Activated CD4-positive, alpha-beta T cell treated with anti-CD3 and anti-CD28 coated beads, Interleukin-2, Interleukin-6, amounts not matched to agents 100 ng/mL and 50 ng/mL, durations not matched to agents 16 hours and 8 hours (primary cell): ENCODE results near the gene TPM4.
"Not testable (repeated sequence)": the region's sequence is repeated elsewhere in the genome, so short reads cannot be mapped to it uniquely, and the experiment has no call there.

Experiments used
- DNase-seq: peaks from one replicate; pipeline ENCODE4 v3.0.0-alpha.2; 2020

TPM4 gene

GRCh38 chr19:16099314-16099965 lies 23.1 kb downstream of the TPM4 start:
- DNase-seq: not testable (repeated sequence)

DNA sequence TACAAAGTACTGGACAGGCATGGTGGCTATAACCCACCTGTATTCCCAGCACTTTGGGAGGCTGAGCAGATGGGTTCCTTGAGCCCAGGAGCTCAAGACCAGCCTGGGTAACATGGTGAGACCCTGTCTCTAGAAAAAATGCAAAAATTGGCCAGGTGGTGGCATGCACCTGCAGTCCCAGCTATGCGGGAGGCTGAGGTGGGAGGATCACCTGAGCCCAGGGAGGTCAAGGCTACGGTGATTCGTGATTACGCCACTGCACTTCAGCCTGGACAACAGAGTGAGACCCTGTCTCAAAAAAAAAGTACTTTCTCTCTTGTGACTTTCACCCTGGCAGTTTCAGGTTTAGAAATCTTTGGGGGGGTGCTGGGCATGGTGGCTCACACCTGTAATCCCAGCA lies 24.2 kb downstream of the TPM4 start:
- DNase-seq: no peak

DNA sequence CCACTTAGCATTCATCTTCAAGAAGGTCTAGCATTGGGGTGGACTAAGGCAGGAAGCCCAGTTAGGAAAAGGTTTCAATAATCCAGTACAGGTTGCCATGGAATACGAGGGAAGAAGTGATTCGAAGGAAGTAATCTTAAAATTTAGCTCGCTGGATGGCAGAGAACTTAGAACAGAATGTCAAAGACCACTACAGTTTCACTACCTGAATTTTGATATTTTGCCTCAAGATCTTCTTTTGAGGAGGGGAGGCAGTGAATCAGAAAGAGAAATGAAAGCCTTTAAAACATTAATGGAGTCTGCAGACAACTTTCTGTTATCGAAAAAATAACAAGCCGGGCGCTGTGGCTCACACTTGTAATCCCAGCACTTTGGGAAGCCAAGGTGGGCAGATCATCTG lies 28.4 kb downstream of the TPM4 start:
- no peak for DNase-seq

DNA sequence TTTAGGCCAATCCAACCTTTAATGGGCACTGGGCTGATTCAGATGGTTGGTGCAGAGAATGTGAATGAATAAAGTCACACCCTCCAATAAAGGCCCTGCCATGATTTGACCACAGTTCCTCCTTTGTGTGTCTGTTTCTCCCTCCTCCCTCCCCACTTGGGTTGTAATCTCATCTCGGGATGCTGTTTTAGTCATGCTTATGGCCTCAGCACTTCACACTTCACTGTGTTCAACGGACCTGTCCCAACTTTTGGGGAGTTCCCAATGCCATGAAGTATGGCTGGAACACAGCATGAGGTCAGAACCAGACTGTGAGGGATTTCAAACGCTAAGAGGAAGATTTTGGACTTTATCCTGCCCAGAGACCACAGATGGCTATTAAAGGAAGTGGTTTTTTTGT lies 29.8 kb downstream of the TPM4 start:
- DNase-seq: peak; percentile 57

- peak; percentile 100 for DNase-seq
Observed at GRCh38 chr19:16111160-16111908, 35.0 kb downstream of the TPM4 start, which contains the start of gene RAB8A. RAB8A (plus strand) TSS chr19:16111889; CDS start chr19:16111902, 13 bp downstream.

DNA sequence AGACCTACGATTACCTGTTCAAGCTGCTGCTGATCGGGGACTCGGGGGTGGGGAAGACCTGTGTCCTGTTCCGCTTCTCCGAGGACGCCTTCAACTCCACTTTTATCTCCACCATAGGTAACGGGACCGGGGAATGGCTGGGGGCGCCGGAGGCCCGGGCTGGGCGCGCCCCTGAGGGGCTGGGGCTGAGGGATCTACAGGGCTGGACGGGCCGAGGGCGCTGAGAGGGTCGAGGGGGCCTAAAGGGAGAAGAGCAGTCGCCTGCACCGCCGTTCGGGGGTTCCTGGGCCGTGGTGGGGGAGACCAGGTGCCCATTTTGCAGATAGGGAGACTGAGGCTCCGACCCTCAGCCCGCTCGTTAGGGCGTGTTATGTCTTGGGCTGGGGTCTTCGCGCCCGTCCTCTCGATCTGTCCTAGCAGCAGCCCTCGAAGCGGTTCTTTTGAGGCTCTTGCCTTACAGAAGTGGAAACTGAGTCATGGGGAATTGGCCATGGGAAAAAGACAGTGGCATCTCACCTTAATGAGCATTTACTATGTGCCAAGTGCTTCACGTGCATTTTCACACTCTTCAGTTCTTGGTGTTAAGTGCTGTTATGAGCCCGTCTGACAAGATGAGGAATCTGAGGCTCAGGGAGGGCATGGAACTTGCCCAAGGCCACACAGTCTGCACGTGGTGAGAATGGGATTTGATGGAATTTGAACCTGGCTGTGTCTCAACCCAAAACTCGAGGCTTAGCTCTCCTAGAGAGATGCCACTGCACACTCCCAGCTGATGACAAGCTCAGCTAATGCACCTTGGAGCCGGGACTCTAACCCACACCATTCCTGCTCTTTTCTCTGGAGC lies 35.8 kb downstream of the TPM4 start:
- no peak for DNase-seq

DNA sequence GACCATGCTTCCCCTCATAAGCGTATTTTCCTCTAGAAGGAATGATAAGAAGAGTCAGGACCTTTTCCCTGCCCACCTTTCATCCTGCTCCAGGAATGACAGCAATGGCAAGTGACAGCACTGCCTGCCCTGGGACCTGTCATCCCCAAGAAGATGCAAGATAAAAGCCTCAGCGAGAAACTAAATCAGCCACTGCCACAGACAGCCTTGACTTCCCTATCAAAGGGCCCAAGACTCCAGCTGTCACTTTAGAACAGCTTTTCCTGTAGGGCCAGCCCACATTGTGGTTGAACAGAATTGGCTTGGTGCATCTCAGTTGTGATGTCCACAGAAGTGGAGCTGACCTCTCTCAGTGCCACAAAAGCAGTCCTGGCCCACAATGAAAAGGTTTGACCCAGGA lies 36.5 kb downstream of the TPM4 start:
- no peak for DNase-seq

DNA sequence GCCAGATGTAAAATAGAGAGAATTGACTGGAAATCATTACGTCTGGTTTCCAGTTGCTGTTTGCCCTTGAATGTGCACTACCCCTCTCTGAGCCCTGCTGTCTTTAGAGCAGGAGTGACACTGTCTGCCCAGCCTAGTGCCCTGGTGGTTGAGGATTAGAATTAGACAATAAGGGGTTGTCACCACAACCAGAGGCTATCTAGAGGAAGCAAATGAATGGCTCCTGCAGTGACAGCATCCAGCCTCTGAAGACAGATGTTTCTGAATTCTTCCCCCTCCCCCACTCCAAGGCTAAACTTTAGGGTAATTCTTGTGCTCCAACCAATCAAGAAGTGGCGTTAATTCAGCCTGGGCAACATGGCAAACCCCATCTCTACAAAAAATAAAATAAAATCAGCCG lies 37.4 kb downstream of the TPM4 start:
- peak; percentile 27 for DNase-seq

GRCh38 chr19:16115301-16116039 lies 39.2 kb downstream of the TPM4 start:
- no peak for DNase-seq

DNA sequence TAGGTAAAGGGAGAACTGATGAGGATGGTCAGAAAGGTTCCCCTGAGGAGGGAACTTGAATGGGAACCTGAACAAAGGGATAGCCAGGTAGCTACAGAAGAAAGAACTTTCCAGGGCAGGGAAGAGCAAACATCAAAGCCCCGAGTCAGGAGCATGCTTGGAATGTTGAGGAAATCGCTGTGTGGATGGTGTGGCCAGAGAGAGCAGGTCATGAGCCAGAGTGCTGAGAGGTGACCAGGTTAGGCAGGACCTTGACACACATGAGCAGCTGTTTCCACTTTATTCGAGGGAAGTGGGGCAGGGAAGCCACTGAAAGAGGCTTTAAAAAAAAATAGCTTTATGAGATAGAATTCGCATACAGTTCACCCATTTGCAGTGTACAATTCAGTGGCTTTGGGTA lies 39.8 kb downstream of the TPM4 start:
- no peak for DNase-seq

- peak; percentile 41 for DNase-seq
Observed at GRCh38 chr19:16117594-16118033, 41.3 kb downstream of the TPM4 start.

DNA sequence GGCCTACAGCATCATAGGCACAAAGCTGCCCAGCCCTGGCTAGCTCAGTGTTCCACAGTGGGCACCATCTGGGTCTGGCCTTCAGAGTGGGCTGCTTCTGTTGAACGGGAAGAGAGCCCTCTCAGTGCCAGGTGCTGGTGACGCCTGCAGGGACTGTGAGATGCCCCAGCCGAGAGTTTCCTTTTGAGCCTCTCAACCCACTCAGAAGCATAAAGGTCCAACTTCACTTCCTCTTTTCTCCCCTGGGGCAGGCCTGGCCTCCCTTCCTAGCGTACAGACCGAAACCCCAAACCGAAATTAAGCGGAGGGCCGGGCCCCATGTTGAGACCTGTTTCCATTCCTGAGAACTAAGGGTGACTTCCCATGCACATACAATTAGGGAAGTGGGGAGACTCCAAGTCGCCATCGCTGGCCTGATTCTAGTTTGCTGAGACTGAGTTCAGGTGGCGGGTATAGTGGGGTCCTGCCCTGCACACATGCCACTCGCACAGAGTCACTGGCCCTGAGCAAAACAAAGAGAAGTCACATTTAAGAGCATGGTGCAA lies 42.3 kb downstream of the TPM4 start:
- peak; percentile 88 for DNase-seq

DNA sequence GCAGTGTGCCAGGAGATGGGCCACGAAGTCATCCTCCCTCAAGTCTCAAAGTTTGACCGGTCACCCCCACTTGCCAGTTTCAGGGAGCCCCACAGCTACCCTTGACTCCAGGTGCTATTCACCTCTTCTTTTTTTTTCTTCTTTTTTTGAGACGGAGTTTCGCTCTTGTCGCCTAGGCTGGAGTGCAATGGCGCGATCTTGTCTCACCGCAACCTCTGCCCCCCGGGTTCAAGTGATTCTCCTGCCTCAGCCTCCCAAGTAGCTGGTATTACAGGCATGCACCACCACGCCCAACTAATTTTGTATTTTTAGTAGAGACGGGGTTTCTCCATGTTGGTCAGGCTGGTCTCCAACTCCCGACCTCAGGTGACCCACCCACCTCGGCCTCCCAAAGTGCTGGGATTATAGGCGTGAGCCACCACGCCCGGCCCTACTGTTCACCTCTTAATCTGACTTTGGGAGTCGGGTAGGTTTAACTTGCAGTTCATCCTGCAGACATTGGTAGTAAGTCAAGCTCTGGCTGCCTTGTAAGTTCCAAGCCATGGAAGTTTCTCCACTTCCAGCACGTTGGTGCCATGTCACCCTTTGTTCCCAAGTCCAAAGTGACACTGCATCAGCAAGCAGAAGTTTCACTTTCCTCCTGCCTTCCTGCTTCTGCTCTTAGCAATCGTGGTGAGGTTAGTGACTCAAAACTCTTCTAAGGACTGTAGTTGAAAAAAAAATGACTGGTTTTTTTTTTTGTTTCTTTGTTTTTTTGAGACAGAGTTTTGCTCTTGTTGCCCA lies 43.0 kb downstream of the TPM4 start:
- DNase-seq: peak; percentile 89

DNA sequence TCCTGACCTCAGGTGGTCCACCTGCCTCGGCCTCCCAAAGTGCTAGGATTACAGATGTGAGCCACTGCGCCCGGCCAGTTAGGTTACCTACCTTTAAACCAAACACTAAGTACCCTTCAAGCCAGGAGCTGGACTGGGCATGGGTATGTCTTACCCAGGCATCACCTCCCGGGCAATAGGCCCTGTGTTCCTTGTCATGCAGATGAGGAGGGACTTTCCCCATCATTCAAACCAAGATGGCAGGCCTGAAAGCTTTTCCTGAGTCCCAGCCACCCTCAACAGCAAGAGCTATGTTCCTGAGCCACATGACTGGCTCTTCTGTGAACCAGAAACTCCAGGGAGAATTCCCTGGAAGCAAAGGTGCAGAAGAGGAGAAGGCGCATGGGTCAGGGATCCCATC lies 44.8 kb downstream of the TPM4 start:
- no peak for DNase-seq

DNA sequence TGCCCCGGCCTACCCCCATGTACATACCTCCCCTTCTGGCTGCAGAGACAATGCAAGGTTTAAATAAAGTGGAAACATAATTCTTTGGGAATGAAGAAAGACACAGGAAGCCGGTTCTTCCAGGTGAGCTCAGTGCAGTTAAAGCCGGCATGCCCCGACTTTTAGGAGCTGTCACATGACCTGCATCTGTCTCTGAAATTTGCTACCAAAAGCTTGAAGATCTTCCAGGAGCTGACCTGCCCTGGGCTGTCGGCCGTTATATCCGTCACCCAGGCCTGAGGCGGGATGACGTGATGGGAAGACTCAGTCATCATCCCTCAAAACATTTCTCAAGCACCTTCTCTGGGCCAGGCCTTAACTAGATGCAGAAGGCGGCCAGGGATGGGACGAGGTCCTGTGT lies 45.7 kb downstream of the TPM4 start:
- no peak for DNase-seq

DNA sequence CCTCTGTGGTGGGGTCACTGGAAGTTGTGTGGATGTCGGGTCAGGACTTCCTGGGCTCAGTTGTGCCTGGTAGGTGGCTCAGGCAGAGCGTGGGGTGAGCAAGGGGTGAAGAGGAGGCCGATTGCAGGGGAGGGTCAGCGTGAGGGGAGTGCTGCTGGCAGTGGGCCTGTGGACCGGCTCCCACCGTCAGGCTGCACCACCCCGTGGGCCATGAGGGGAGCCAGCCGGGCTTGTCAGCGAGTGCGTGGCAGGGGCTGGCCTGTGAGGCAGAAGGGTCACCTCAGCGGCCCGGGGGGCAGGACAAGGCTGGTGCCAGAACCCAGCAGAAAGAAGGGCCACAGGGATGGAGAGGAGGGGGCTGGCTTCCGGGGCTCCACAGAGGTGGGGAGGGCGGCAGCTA lies 48.7 kb downstream of the TPM4 start:
- no peak for DNase-seq

DNA sequence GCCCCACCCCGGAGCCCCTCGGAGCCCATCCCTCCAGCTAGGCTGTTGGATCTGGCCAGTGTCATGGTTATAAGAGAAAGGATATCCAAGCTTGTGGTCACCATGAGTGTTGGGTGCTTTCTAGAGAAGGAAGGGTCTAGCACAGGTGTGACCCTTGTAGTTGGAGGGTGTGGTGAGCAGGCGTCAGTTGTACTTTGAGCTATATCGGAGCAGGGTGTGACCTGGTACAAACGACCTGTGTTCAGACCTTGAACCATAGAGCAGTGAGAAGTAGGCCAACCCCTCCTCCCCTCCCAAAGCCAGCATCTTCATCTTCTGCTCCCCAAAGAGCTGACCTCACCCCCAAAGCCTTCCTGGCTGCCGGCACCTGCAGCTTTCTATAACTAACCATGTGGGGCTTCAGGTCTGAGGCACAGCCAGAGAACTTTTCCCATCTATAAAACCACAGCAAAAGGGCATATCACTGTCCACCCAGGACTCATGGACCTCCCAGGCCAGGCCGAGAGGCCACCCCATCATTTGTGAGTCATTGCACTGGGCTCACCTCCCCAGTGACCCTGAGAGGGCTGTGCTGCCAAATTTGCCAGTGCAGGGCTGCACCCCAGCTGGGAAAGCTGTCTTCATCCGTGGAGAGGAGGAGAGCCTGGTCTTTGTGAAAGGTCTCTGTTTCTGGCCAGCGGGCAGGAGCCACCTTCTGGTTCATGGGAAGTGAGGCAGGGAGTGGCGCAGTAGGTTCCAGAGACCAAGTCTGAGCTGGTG lies 49.6 kb downstream of the TPM4 start:
- no peak for DNase-seq

GRCh38 chr19:16127080-16127479 lies 50.8 kb downstream of the TPM4 start:
- DNase-seq: no peak

DNA sequence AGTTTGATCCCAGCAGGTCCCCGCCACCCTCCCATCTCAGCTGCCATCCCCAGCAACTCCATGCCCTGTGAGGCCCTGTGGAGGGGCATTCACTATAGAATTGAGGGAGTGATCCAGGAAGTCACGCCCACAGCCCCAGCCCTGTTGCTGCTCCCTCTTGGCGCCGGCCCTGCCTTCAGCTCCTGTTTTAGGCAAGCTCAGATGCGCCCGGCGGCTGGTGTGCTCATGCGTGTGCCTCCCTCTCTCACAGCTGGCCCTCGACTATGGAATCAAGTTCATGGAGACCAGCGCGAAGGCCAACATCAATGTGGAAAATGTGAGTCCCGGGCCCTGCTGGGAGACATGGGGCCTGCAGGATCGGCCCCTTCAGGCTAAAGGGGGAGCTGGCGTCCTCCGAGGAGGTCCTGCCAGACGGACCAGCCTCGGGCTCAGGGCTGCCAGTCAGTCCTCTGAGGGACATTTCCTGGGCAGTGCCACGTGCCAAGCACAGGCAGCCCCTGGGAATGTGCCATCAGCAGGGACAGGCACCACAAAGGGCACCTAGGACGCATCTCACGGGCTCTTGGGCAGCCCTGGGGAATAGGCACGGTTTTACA lies 51.6 kb downstream of the TPM4 start:
- no peak for DNase-seq

DNA sequence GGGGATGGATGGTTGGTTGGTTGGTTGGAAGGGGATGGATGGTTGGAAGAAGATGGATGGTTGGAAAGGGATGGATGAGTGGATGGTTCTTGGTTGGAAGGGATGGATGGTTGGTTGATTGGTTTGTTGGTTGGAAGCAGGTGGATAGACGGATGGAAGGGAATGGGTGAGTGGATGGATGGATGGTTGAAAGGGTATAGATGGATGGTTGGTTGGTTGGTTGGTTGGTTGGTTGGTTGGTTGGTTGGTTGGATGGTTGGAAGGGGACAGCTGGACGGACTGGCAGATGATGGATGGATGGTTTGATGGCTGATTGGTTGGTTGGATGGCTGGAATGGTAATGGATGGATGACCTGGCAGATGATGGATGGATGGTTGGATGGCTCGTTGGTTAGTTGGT lies 55.4 kb downstream of the TPM4 start:
- DNase-seq: no peak

- no peak for DNase-seq
Observed at GRCh38 chr19:16133818-16134217, 57.5 kb downstream of the TPM4 start.
